Body of pancreas (tissue), 4 donors: ENCODE measurements around the gene MMD. TPM values are rescaled to one million over a fixed set of nuclear protein-coding genes. Genes with fewer than 3 reads are reported as not detected.

ENCODE experiments used
- ATAC-seq: fragments of 150-250 bp; one replicate; pipeline ENCODE4 v1.9.1; 2016
- DNase-seq, 4 donors: peaks; one replicate each; pipeline ENCODE4 v3.0.0-alpha.2; 2019
- H3K27ac ChIP-seq, 4 donors: fragments of 200-600 bp; sonication (generic); 1 replicate in 3 of 4; 2 replicates in 1 of 4; pipeline versions ENCODE4 v1.5.1 to v1.6.1; 2016 to 2019; ENCODE audit warnings: mild to moderate bottlenecking in 1 of 4, mixed read lengths in 1 of 4, moderate library complexity in 1 of 4
- H3K27me3 ChIP-seq, 2 donors: fragments of 200-600 bp; sonication (generic); one replicate each; pipeline ENCODE4 v1.6.0; 2016; ENCODE audit warnings: mild to moderate bottlenecking in 1 of 2
- H3K36me3 ChIP-seq, 2 donors: fragments of 200-600 bp; sonication (generic); replicated peaks in 1 of 2; 2 replicates each; pipeline ENCODE4 v1.5.1; 2016; ENCODE audit warnings: low read depth in 2 of 2; ENCODE audit not compliant: insufficient read depth in 1 of 2
- H3K4me1 ChIP-seq: fragments of 200-600 bp; sonication (generic); one replicate; pipeline ENCODE4 v1.6.0; 2016
- H3K4me3 ChIP-seq, 2 donors: fragments of 200-600 bp; sonication (generic); 1 replicate in 1 of 2; 2 replicates in 1 of 2; pipeline ENCODE4 v1.5.1; 2016 to 2019
- H3K9me3 ChIP-seq, 3 donors: fragments of 200-600 bp; sonication (generic); 1 replicate in 2 of 3; 2 replicates in 1 of 3; pipeline ENCODE4 v1.5.1; 2016
- POLR2A ChIP-seq, 3 donors: fragments of 450-650 bp; IDR thresholded peaks; one replicate each; pipeline ENCODE4 v1.6.1; 2016; ENCODE audit warnings: antibody characterized with exemption in 3 of 3, mild to moderate bottlenecking in 2 of 3
- WGBS, 2 donors: methylation state at CpG; one replicate each; pipeline ENCODE4 v1.1.5; 2017; 5-methylcytosine and 5-hydroxymethylcytosine counted together
- intact Hi-C: fragments of 100-400 bp; cut with DNase I; formaldehyde crosslinking; loops from one replicate; pipeline ENCODE4 v1.15.1; 2023
- total RNA-seq, 2 donors: library from RNA; depleted of rRNA; stranded (reverse); fragments of >200 nt; gene quantifications; one replicate each; pipeline ENCODE4 v1.1.0, GENCODE V29; 2016
- TF ChIP-seq, protein P1 (sequence below), 7 experiments: fragments of 450-650 bp in 4 of 7; fragments of 200-600 bp in 3 of 7; sonication (generic) in 3 of 7; IDR thresholded peaks; one replicate each; pipeline ENCODE4 v1.5.1; 2016 to 2019; ENCODE audit warnings: antibody characterized with exemption in 7 of 7

Gene MMD
- total RNA-seq, 2 donors from 2014 or later, result 4.4 to 12.5 TPM

DNA sequence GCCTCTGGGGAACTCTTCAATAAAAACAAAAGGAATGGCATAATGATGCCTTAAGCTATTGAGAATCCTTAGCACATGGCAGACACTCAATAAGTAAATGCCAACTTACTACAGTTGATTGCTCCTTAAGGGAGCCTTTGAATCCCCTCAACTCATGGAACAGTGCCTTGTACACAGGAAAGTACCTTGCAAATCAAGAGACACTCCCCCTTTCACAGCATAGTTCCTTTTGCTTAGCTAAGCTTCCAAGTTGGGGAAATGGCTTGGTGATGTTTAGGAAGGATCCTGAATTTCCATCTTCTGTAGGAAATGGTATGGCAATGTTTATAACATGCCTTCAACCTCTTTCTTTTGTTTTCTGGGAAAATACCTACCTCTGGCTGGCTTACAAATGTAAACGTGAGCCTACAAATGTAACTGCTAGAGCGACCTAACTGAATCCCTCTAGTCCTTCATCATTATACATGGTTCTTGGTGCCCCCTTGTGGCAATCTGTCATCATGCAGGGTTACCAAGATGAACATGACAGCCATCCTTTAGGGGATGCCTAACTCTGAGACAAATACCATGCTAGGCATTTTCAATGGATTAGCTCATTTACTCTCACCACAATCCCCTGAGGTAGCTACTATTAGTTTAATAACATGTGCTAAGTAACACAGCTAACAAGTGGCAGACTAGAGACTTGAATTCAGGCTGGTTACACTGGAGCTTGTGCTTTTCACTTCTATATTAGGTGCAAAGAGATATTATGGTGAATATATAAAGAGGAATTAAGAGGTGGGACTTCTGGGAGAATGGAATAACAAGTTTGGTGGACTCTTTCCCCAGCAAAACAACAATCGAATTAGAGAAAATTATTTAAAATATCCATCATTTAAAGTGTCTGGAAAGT is 65.0 kb downstream of the MMD start:
- TF ChIP-seq POLR2A (IDR thresholded peaks at IDR 0.05), result no peak
- TF ChIP-seq, protein P1, sequence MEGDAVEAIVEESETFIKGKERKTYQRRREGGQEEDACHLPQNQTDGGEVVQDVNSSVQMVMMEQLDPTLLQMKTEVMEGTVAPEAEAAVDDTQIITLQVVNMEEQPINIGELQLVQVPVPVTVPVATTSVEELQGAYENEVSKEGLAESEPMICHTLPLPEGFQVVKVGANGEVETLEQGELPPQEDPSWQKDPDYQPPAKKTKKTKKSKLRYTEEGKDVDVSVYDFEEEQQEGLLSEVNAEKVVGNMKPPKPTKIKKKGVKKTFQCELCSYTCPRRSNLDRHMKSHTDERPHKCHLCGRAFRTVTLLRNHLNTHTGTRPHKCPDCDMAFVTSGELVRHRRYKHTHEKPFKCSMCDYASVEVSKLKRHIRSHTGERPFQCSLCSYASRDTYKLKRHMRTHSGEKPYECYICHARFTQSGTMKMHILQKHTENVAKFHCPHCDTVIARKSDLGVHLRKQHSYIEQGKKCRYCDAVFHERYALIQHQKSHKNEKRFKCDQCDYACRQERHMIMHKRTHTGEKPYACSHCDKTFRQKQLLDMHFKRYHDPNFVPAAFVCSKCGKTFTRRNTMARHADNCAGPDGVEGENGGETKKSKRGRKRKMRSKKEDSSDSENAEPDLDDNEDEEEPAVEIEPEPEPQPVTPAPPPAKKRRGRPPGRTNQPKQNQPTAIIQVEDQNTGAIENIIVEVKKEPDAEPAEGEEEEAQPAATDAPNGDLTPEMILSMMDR (IDR thresholded peaks at IDR 0.05), result peak; percentile 34 to 71 (median 64)
- intact Hi-C loops, result no loop called here
- peak; percentile 47 for ATAC-seq

GRCh38 chr17:55354941-55355340 is 66.7 kb downstream of the MMD start:
- no peaks in the 10 kb centered on the region for H3K4me1 ChIP-seq
- intact Hi-C loops, result no loop called here
- WGBS, 2 donors, result 73 to 77% methylated on average over 2 of the region's 2 CpGs
- DNase-seq (no peak), ATAC-seq (no peak)
- H3K4me3 ChIP-seq, result no peak overlapping the region
- H3K27me3 ChIP-seq, result no peaks in the 10 kb centered on the region
- H3K36me3 ChIP-seq, result no peaks in the 10 kb centered on the region
- no peaks in the 10 kb centered on the region for H3K9me3 ChIP-seq
- TF ChIP-seq POLR2A (IDR thresholded peaks at IDR 0.05), result no peak
- TF ChIP-seq, protein P1 (IDR thresholded peaks at IDR 0.05), result no peak
- no peak overlapping the region for H3K27ac ChIP-seq

More for the DNA sequence above, 65.0 kb downstream of the MMD start:
- H3K36me3 ChIP-seq, result no peaks in the 10 kb centered on the region
- H3K9me3 ChIP-seq, result peaks cover 0 to 7% (median 0%) of the 10 kb centered on the region in 3 donors
- H3K27me3 ChIP-seq, result no peaks in the 10 kb centered on the region
- WGBS, 2 donors, result 22 to 25% methylated on average over 3 of the region's 3 CpGs
- no peak overlapping the region for H3K27ac ChIP-seq
- DNase-seq, result peak; percentile 62 to 81 (median 72)
- H3K4me3 ChIP-seq, result no peak overlapping the region
- H3K4me1 ChIP-seq, result no peaks in the 10 kb centered on the region

DNA sequence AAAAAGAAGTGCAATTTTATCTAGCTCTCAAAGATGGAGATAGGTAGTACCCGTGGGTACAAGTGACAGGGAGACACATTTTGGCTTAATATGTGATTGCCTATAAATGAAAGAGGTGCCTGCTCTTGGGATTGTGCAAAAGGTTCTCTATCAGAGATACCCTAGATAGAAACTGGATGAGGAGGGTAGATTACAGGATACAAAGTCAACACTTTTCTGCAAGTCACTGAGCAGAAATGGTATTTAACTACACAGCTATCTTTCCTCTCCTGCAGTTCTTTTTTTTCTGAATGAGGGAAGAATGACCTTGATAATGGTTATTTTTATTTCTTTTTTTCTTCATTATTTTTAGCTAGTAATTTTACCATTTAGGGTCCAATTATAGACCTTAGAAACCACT is 67.6 kb downstream of the MMD start:
- intact Hi-C loops, result no loop called here
- H3K36me3 ChIP-seq, result no peaks in the 10 kb centered on the region
- ATAC-seq (no peak), DNase-seq (no peak)
- H3K27ac ChIP-seq, result no peak overlapping the region
- H3K9me3 ChIP-seq, result no peaks in the 10 kb centered on the region
- no peaks in the 10 kb centered on the region for H3K27me3 ChIP-seq
- H3K4me3 ChIP-seq, result no peak overlapping the region
- no peaks in the 10 kb centered on the region for H3K4me1 ChIP-seq
- TF ChIP-seq, protein P1 (IDR thresholded peaks at IDR 0.05), result no peak
- TF ChIP-seq POLR2A (IDR thresholded peaks at IDR 0.05), result no peak
- 42 to 57% methylated on average over 1 of the region's 1 CpG for WGBS, 2 donors

DNA sequence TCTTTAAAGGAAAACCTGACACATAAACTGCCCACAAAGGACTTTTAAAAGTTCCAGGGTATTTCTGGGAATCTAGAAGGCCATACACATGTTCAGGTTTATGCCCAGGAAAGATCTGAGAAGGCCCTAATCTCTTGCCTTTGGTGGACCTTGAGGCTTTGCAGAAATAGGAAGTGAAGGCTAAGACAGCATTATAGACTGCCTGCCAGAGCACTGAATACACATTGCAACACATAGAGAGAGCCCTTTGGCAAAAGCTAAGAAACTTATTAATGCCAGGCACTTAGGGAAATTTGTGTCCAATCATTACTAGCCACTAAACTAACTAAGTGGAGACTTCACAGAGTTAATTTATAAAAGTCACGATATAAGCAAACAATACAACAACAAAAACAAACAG is 70.4 kb downstream of the MMD start:
- ATAC-seq (no peak), DNase-seq (no peak)
- Histone ChIP-seq H3K4me1 (no peaks in the 10 kb centered on the region), H3K9me3 (no peaks in the 10 kb centered on the region), H3K36me3 (no peaks in the 10 kb centered on the region), H3K27me3 (no peaks in the 10 kb centered on the region), H3K4me3 (no peak overlapping the region), H3K27ac (no peak overlapping the region)
- TF ChIP-seq, protein P1 (IDR thresholded peaks at IDR 0.05), result no peak
- TF ChIP-seq POLR2A (IDR thresholded peaks at IDR 0.05), result no peak
- intact Hi-C loops, result no loop called here
- WGBS, 2 donors, result 73 to 80% methylated on average over 1 of the region's 1 CpG

GRCh38 chr17:55350825-55351205 is 70.8 kb downstream of the MMD start:
- 30 to 36% methylated on average over 2 of the region's 2 CpGs for WGBS, 2 donors
- intact Hi-C loops, result no loop called here
- no peaks in the 10 kb centered on the region for H3K4me1 ChIP-seq
- H3K27ac ChIP-seq, result no peak overlapping the region
- no peaks in the 10 kb centered on the region for H3K36me3 ChIP-seq
- DNase-seq (no peak), ATAC-seq (no peak)
- no peak for TF ChIP-seq POLR2A (IDR thresholded peaks at IDR 0.05)
- TF ChIP-seq, protein P1 (IDR thresholded peaks at IDR 0.05), result no peak
- no peak overlapping the region for H3K4me3 ChIP-seq
- H3K9me3 ChIP-seq, result no peaks in the 10 kb centered on the region
- no peaks in the 10 kb centered on the region for H3K27me3 ChIP-seq
